A549 (cell line): Measurements from ENCODE around the gene PLAGL2.

Source experiments
- CBX8 ChIP-seq: fragments of 200-600 bp; sonication (generic); IDR thresholded peaks from 2 replicates; pipeline ENCODE4 v1.6.1; 2016
- KDM1A ChIP-seq: fragments of 200-600 bp; sonication (generic); IDR thresholded peaks from 2 replicates; pipeline ENCODE4 v1.6.1; 2016; ENCODE audit warnings: low read depth, mild to moderate bottlenecking
- POLR2A ChIP-seq: IDR thresholded peaks from 2 replicates; pipeline ENCODE4 v1.6.1; 2012; ENCODE audit warnings: mild to moderate bottlenecking, low read length

DNA sequence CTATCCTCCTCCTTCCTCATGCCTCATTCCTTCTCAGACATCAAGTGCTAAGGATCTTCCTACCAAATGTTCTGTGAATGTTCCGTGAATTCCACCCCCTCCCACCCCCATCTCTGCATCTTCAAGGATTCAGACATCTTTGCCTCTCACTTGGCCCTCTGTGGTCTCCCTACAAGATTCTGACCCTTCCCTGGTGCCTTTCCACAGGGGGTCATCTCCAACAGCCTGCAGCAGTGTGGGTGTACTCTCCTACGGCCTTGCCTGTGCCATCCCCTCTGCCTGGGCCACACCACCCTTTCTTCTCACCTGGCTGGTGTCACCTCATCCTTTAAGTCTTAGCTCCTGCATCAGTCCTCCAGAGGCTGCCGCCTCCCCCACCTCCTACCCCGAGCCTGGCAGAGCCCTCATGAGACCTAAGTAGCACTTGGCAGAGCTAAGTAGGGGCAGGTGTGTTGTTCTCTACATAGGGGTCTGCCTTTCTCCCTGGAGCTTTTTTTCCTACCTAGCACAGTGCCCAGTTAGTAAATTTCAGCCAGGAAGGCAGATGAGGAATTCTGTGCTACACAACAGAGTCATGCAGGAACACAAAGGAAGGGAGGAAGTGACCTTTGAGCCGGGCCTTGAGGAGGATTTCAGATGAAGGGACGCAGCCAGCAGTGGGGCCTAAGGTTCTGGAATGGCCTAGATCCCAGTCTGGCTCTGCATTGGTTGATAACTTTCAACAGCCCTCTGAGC is 55.0 kb downstream of the PLAGL2 start:
- TF ChIP-seq KDM1A (no peak), POLR2A (no peak), CBX8 (no peak)
